HG02571 (cell line): ENCODE data around the gene GNS.
"Not testable (repeated sequence)": the region's sequence is repeated elsewhere in the genome, so short reads cannot be mapped to it uniquely, and the experiment has no call there.

ENCODE experiments used
- ATAC-seq: cut with Tn5 transposase; IDR thresholded peaks from one replicate; pipeline ENCODE4 v1.9.1; 2021; ENCODE audit warnings: mild to moderate bottlenecking, moderate library complexity; ENCODE audit not compliant: unreplicated experiment

The GNS gene

GRCh38 chr12:64780132-64780530 is 20.9 kb upstream of the GNS start:
- ATAC-seq, result no peak

- no peak for ATAC-seq
Measured at GRCh38 chr12:64779354-64779974, 20.3 kb upstream of the GNS start.

- ATAC-seq, result not testable (repeated sequence)
Measured at GRCh38 chr12:64775147-64775736, 16.0 kb upstream of the GNS start.

- no peak for ATAC-seq
Measured at GRCh38 chr12:64773386-64773785, 14.2 kb upstream of the GNS start.

GRCh38 chr12:64767495-64767894 is 8.3 kb upstream of the GNS start:
- ATAC-seq, result no peak

GRCh38 chr12:64760808-64761573 is 1.8 kb upstream of the GNS start:
- ATAC-seq, result no peak

GRCh38 chr12:64757771-64758170 is 1.4 kb downstream of the GNS start:
- no peak for ATAC-seq

- ATAC-seq, result peak; percentile 28
Measured at GRCh38 chr12:64756376-64756775, 2.8 kb downstream of the GNS start.

- no peak for ATAC-seq
Measured at GRCh38 chr12:64753427-64753826, 5.8 kb downstream of the GNS start.

- no peak for ATAC-seq
Measured at GRCh38 chr12:64752833-64753238, 6.4 kb downstream of the GNS start.

GRCh38 chr12:64752032-64752431 is 7.2 kb downstream of the GNS start:
- no peak for ATAC-seq

GRCh38 chr12:64749461-64750200 is 9.6 kb downstream of the GNS start:
- no peak for ATAC-seq

GRCh38 chr12:64747695-64748094 is 11.5 kb downstream of the GNS start:
- ATAC-seq, result no peak

GRCh38 chr12:64746663-64747062 is 12.5 kb downstream of the GNS start:
- no peak for ATAC-seq

GRCh38 chr12:64745980-64746379 is 13.2 kb downstream of the GNS start:
- no peak for ATAC-seq

GRCh38 chr12:64745259-64745807 is 13.9 kb downstream of the GNS start:
- ATAC-seq, result no peak

GRCh38 chr12:64744422-64745258 is 14.6 kb downstream of the GNS start:
- ATAC-seq, result no peak

GRCh38 chr12:64743206-64743605 is 16.0 kb downstream of the GNS start:
- ATAC-seq, result no peak

- no peak for ATAC-seq
Measured at GRCh38 chr12:64742416-64742815, 16.8 kb downstream of the GNS start.

- ATAC-seq, result no peak
Measured at GRCh38 chr12:64740646-64741045, 18.6 kb downstream of the GNS start.
